ENCODE results near the gene CHAC1.

GRCh38 chr15:40917585-40917984 lies 35.7 kb upstream of the CHAC1 start:
- no peak for TF ChIP-seq POLR2A (IDR thresholded peaks at IDR 0.05)
- TF ChIP-seq CTCF (IDR thresholded peaks at IDR 0.05), result no peak
